Measurements from ENCODE around the gene ATP10A.
"Not testable (repeated sequence)": the region's sequence is repeated elsewhere in the genome, so short reads cannot be mapped to it uniquely, and the experiment has no call there.

Gene ATP10A

DNA sequence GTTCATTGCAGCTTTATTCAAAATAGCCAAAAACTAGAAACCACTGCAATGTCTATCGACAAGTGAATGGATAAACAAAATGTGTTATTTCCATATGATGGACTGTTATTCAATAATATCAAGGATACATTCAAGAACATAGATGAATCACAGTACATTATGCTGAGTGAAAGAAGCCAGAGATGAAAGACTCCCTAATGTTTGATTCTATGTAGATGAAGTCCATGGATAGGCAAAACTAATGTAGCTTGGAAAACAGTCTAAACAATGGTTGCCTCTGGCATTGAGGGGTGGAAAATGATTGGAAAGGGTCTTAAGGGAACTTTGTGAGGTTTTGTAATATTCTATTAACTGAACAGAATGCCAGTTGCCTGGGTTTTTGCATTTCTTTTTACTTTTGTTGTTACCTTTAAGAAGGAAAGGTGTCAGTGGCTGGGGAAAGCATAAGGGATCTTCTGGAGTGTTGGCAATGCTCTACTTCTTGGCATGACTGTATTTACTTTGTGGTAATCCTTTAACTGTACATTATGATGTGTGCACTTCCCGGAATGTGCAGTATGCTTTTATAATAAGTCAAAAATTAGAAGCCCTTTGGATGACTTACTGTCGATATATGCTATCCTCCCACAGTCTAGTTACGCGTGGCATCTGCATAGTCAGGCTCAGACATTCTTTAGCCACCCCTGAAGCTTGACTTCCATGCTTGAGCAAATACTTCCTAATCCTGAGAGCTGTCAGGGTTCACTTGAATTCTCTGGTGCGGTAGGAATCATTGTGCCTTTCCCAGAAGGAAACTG is 20.5 kb upstream of the ATP10A start:
- DNase-seq (ENCODE audit: low spot score): no peak

GRCh38 chr15:25882466-25882865 is 19.3 kb upstream of the ATP10A start:
- no peak for DNase-seq (ENCODE audit: low spot score)

GRCh38 chr15:25880877-25881276 is 17.8 kb upstream of the ATP10A start:
- not testable (repeated sequence) for DNase-seq (ENCODE audit: low spot score)

DNA sequence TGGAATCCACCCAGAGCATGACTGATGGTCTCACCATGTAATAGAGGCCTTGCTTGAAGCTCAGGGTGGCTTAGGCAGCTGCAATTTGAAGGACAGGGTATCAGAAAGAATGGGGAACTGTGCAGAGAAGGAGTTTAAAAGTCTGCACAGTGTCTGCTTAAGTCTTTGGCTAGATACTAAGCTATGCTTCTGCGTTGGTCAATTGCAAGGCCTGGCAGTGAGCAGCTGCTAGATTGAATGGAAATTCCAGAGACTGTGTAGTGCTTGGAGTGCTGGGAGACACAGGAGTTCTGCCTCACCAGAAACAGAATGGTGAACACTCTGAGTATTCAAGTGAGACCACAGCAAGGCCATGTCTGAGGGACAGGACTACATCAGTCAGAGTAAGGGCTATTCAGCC is 17.3 kb upstream of the ATP10A start:
- no peak for DNase-seq (ENCODE audit: low spot score)

GRCh38 chr15:25879438-25879837 is 16.3 kb upstream of the ATP10A start:
- no peak for DNase-seq (ENCODE audit: low spot score)

GRCh38 chr15:25877681-25878080 is 14.6 kb upstream of the ATP10A start:
- DNase-seq (ENCODE audit: low spot score): no peak

GRCh38 chr15:25876231-25877140 is 13.4 kb upstream of the ATP10A start:
- no peak for DNase-seq (ENCODE audit: low spot score)

GRCh38 chr15:25875566-25875965 is 12.4 kb upstream of the ATP10A start:
- no peak for DNase-seq (ENCODE audit: low spot score)

DNA sequence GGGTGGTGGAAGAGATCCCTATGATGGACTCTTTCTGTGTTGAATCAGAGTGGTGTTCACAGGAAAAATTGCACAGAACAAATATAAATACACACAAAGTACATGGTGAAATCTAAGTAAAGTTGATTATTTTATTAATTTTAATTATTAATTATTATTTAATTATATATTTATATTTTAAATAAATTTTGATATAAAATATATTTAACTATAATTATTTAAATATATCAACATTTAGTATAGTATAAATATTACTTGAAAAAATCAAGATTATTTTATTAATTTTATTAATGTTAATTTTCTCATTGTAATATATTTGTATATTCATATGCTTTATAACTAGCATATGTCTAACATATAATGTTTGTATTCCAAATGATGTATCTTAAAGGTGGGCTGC is 11.3 kb upstream of the ATP10A start:
- DNase-seq (ENCODE audit: low spot score): no peak

- no peak for DNase-seq (ENCODE audit: low spot score)
Measured at GRCh38 chr15:25871403-25871802, 8.3 kb upstream of the ATP10A start.

DNA sequence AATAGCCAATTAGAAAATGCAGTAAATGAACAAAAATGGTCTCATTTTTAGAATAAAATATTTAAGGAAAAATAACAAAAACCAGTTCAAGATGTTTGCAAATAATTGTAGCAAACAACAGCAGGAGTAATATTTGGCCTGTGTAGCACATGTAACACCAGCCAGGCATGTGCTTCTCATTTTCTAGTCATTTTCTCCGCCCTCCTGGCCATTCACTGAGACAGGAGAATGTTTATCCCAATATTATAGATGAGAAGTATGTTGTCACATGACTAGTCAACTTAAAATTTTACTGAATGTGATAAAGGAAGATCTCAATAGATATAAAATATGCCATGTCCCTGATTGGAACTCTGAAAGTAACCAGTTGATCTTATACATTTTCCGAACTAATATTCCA is 7.8 kb upstream of the ATP10A start:
- no peak for DNase-seq (ENCODE audit: low spot score)

DNA sequence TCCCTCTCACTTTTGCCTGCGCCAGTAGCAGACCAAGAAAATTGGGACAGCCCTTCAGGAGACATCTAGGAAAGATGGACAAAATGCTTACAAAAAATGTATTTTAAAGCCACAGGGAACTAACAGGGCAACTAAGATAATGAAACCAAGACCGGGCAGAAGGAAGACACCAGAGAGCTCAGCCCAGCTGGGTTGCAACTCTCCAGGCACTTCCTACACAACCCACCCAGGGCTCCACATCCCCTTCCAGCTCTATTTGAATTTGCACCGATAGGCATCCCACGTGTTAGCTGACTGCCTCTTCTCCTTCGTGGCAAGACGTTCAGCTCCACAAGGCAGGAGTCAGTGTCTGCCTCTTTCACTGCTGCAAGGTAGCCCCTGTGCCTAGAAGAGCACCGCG is 6.6 kb upstream of the ATP10A start:
- DNase-seq (ENCODE audit: low spot score): no peak

GRCh38 chr15:25866874-25867273 is 3.7 kb upstream of the ATP10A start:
- DNase-seq (ENCODE audit: low spot score): no peak

GRCh38 chr15:25866251-25866650 is 3.1 kb upstream of the ATP10A start:
- no peak for DNase-seq (ENCODE audit: low spot score)

DNA sequence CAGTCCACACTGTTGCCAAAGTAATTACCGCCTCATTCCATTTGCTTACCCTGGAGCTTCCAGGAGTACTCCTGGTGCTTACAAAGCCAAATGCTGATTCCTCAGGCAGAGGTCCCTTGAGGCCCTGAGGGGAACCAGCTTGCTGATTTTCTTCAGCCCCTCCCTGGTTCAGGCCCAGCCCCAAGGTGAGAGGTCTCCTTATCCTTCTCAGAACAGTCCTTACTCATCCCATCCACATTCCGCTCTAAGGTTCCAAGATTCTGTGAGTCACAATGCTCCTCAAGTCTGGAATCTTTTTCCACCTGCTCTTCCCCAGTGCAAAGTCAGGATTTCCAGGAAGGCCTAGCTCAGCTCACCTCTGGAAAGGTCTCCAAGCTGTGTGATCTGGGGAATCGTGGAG is 1.8 kb upstream of the ATP10A start:
- no peak for DNase-seq (ENCODE audit: low spot score)

- no peak for DNase-seq (ENCODE audit: low spot score)
Measured at GRCh38 chr15:25863968-25864580, 947 bp upstream of the ATP10A start.

DNA sequence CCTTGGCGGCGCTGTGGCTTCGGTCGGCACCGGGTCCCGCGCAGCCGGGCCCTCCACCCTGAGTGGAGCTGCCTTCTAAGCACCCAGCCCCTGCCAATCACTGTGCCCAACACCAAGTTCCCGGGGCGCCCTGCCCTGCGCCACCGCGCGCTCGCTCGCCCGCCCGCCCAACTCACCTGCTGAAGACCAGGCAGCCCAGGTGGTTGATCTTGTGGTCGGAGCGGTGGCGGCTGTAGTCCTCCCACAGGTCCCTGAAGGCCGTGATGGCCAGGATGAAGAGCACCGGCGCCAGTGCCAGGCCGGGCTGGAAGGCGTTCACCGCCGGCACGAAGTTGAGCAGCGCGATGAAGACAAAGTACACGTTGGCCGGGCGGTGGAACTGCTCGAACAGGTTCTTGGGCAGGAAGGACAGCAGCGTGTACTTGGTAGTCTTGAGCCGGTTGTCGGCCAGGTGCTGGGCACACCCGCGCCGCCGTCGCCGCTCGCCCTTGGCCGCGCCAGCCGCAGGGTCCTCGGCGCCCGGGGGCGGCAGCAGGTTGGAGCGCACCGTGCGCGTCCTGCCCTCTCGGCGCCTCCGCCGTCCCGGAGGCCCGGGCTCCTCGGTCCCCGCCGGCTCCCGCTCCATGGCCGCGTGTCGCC is 536 bp downstream of the ATP10A start:
- no peak for DNase-seq (ENCODE audit: low spot score)

GRCh38 chr15:25862071-25862471 is 1.1 kb downstream of the ATP10A start:
- DNase-seq (ENCODE audit: low spot score): no peak

GRCh38 chr15:25860885-25861866 is 2.0 kb downstream of the ATP10A start:
- DNase-seq (ENCODE audit: low spot score): no peak

DNA sequence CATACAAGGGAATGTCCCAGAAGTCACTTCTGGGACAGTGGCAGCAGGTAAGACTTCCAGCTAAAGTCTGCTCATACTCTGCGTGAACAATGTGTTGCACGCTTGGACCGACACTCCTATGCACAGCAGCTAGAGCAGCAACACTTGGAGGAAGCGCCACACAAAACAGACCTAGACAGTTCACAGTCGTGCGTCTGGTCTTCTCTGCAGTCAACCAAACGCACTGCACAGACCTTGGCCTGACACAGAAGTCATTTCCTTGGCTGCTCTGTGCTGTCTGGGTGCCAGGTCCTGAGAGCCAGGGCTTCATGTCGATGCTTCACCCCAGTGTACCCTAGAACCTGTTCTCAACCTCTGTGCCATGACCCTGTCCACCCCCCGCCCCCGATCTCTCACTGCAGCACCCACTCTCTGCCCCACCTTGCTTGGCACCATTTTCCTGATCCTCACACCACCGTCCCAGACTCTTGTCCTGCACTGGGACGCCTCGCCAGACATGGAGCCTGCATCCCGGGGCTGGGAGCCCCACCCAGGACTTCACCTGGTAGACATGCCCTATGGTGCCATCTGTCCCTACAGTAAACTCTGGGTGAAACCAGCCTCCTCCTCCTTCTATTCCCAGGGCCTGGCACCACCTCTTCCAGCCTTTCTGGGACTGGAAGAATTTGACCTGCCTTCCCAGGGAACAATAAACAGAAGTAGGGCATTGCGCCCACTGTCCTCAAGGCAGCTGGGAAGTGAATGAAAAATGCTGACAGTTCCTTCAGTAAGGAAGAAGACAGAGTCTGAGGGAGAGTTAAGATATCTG is 3.1 kb downstream of the ATP10A start:
- DNase-seq (ENCODE audit: low spot score): no peak
